NCI-H187 (cell line): ENCODE data around the gene FAM25A.
"Not testable (repeated sequence)": the region's sequence is repeated elsewhere in the genome, so short reads cannot be mapped to it uniquely, and the experiment has no call there.

Source experiments
- DNase-seq, 2 experiments: peaks; one replicate each; lab custom pipeline; 2025; lab: John Stamatoyannopoulos, UW

Gene FAM25A

DNA sequence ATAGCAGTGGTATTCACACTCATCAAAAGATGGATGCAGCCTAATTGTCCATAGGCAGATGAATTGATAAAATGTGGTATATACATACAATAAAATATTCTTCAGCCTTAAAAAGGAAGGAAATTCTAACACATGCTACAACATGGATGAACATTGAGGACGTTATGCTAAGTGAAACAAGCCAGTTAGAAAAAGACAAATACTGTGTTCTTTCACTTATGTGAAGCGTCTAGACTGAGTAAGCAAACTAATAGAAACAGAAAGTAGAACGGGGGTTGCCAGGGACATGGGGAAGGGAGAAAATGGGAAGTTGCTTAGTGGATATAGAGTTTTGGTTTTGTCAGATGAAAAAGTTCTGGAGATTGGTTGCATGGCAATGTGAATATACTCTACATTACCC is 6.6 kb upstream of the FAM25A start:
- DNase-seq, result not testable (repeated sequence)

GRCh38 chr10:87014986-87015716 is 4.9 kb upstream of the FAM25A start:
- DNase-seq, result not testable (repeated sequence)

DNA sequence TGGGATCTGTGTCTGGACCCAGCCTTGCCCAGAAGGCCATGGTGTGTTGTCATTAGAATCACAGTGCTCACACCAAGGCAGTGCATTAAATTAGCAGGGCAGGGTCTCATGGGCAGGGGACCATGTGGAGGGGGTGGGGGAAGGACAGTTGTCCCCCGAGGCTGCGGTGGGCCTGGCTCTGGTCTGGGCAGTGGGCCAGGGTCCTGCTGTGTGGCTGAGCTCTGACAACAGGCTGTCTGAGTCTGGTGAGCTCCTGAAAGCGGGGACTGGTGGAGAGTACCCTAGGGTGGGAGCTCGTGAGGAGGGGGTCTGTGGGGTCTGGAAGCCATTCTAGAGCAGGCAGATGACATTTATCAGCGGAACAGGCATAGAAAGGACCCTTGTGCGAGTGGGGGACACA is 2.0 kb upstream of the FAM25A start:
- not testable (repeated sequence) for DNase-seq

- not testable (repeated sequence) for DNase-seq
Observed at GRCh38 chr10:87019066-87019465, 1.0 kb upstream of the FAM25A start.

DNA sequence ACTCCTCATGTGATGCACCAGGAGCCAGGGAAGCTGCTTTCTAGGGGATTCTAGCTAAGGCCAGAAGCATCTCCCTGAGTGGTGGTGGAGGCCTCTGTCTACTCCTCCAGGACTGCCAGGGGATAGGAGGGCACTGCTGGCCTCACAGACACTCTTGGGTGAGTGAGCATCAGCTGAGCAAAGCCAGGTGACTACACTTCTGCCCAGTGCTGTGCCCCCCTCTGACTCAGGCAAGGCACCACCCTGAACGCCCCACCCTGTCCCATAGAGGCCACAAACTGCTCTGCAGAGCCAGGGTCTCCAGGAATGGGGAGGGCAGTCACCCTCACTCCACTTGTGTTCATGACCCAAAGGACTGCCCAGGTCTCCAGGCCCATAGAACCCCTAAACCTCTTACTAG is 590 bp upstream of the FAM25A start:
- not testable (repeated sequence) for DNase-seq

DNA sequence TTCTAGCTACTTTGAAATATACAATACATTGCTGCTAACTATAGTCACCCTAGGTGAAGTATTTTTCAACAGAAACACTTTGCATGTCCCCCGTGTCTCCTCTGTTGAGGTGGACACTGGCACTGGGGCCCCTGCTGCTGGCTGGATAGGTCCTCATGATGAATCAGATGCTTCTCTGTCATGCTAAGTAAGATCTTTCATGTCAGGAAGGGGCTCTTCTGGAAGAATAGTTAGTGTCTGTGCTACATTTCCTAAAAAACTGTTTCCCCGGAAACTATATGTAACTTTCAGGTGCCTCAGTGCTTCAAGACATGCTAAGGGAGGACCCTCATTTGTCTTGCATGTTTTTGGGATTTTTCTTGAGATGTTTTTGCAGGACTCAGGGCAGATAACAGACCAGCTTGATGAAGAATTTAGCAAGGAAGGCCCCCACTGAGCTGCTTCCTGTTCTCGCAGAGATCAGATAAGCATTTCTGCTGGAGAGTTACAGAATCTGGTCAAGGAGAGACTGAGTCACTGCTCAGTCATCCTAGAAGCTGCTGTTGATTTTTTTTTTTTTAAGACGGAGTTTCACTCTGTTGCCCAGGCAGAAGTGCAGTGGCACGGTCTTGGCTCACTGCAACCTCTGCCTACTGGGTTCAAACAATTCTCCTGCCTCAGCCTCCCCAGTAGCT is 5.3 kb downstream of the FAM25A start:
- DNase-seq, result not testable (repeated sequence)

DNA sequence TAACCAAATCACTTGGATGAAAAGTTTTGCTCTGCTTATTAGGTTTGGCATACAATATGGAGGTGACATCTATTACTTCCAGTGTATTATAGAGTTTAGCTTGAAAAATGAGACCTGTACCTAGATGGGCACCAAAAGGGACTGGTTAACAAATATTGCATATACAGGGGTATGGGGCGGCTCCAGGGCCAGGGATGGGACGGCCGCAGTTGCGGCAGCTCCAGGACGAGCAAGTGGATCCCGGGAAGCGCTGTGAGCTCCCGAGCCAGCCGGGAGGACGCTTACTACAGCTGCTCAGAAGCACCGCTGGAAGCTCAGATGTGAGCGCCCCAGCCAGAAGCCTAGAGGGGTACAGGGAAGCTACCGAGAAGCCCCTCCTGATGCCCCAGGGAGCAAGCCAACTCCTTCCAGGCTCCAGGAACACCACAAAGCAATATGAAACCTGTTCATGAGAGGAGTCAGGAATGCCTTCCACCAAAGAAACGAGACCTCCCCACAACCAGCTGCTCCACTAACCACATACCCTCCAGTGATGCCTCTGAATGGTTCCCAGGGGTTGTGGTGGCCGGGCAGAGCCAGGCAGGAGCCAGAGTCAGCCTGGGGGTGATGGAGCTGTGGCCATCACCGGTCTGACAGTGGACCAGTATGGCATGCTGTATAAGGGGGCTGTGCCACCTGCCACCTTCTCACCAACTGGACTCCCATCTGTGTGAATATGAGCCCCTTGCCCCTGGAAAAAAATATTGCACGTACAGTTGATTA is 6.8 kb downstream of the FAM25A start:
- not testable (repeated sequence) for DNase-seq

DNA sequence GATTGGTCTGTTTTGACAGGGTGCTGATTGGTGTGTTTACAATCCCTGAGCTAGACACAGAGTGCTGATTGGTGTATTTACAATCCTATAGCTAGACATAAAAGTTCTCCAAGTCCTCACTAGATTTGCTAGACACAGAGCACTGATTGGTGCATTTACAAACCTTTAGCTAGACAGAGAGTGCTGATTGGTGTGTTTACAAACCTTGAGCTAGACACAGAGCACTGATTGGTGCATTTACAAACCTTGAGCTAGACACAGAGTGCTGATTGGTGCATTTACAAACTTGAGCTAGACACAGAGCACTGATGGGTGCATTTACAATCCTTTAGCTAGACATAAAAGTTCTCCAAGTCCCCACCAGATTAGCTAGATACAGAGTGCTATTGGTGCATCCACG is 10.3 kb downstream of the FAM25A start:
- not testable (repeated sequence) for DNase-seq

DNA sequence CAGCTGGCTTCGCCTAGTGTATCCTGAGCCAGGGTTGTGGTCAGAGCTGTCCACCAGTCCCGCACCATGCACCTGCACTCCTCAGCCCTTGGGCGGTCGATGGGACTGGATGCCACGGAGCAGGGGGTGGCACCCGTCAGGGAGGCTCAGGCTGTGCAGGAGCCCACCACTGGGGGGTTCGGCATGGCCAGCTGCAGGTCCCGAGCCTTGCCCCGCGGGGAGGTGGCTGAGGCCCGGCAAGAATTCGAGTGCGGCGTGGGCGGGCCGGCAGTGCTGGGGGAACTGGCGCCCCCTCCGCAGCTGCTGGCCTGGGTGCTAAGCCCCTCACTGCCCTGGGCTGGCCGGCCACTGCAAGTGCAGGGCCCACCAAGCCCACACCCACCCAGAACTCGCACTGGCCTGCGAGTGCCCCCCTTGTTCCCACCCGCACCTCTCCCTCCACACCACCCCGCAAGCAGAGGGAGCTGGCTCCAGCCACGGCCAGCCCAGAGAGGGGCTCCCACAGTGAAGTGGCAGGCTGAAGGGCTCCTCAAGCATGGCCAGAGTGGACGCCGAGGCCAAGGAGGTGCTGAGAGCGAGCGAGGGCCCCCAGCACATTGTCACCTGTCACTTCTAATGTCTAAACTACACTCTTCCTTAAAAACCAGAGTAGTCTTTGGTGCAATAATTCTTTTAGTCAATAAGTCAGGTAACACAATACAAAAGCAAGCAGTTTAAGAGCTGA is 11.0 kb downstream of the FAM25A start:
- no peak for DNase-seq

- DNase-seq, result no peak
Observed at GRCh38 chr10:87036623-87037022, 16.5 kb downstream of the FAM25A start.

DNA sequence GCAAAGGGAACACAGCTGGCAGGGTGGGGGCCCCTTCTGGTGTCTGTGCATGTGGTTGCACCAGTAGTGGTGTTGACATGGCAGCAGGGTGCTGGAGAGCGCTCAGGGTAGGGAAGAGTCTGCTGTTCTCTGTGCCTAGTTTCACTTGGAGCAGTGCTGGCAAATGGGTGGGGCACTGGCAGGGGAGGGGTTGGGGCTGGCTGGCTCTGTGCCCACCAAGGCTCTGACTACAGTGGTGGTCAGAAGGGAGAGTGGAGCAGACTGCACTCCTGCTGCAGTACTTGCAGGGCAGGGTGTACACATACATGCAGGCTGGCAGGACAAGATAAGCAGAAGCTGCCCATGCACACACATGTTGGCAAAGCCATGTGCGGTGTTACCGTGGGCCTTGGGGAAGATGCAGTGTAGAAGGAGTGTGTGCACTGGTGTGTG is 18.2 kb downstream of the FAM25A start:
- no peak for DNase-seq

GRCh38 chr10:87038786-87039185 is 18.7 kb downstream of the FAM25A start:
- DNase-seq, result no peak

DNA sequence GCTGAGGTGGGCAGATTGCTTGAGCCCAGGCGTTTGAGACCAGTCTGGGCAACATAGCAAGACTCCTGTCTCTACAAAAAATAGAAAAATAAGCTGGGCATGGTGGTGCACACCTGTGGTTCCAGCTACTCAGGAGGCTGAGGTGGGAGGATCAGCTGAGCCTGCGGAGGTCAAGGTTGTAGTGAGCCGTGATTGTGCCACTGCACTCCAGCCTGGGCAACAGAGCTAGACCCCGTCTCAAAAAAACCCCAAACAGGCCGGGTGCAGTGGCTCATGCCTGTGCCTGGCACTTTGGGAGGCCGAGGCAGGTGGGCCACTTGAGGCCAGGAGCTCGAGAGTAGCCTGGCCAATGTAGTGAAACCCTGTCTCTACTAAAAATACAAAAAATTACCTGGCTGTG is 23.5 kb downstream of the FAM25A start:
- not testable (repeated sequence) for DNase-seq

DNA sequence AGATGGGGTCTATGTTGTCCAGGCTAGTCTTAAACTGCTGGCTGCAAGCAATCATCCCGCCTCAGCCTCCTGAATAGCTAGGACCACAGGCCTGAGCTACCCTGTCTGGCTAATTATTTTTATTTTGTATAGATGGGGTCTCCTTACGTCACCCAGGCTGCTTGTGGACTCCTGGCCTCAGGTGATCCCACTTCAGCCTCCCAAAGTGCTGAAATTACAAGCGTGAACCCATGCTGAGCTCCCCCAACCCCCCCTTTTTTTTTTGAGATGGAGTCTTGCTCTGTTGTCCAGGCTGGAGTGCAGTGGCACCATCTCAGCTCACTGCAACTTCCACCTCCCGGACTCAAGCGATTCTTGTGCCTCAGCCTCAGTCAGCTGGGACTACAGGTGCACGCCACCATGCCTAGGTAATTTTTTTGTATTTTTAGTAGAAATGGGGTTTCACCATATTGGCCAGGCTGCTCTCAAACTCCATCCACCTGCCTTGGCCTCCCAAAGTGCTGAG is 25.4 kb downstream of the FAM25A start:
- DNase-seq, result no peak

- DNase-seq, result no peak
Observed at GRCh38 chr10:87053111-87053510, 33.0 kb downstream of the FAM25A start.

GRCh38 chr10:87053577-87054181 is 33.6 kb downstream of the FAM25A start:
- no peak for DNase-seq

DNA sequence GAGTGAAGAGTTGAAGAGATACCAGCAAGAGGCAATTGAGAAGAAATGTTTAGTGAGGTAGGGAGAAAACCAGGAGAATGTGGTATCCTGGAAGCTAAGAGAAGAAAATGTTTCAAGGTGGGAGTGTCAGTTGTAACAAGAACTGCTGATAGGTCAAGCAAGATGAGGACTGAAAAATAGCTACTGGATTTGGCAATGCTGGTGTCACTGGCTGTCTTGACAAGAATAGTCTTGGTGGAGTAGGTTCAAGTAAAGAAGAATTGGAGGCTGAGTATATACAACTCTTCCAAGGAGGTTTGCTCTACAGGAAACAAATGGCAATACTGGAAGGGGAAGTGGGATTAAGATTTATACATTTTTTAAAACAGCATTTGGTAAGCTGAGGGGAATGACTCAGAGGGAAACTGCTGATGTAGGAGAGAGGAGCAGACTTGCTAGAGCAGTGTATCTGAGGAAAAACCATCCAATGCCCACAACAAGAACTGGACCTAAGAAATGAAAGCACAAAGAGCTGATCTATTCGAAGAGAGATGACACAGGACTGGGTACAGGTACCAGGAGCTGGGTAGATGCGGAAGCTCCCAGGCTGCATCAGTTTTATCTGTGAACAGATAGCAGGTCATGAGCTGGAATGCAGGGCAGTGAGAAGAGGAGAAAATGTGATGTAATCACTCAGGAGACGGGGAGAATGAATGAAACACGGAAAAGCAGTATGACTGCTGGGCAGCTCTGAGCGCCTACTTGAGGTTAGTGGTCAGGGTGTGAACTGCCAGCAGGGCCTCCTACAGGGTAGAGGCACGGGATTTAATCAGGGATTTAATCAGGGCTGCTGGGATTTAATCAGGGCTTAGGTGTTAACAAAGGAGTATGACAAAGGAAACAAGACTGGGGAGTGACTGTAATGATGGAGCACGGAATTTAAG is 34.5 kb downstream of the FAM25A start:
- no peak for DNase-seq

DNA sequence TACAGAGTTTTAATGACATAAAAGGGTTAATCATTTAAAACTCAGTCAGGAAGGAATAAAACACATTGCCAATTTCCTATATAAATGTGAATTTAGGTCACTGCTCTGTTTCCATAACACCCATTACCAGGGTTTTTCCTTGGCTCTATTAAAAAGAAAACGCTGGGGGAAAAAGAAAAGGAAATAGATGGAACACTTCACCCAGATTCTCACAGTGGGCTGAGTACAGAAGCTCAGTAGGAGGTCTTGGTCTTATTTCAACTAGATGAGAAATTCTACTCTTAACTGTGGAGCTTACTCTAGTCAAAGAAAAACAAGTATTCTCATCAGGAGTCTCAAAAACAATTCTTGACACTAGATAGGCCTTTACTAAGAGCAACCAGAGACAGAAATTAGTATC is 38.1 kb downstream of the FAM25A start:
- DNase-seq, result no peak

GRCh38 chr10:87059401-87059800 is 39.3 kb downstream of the FAM25A start:
- DNase-seq, result no peak

- DNase-seq, result no peak
Observed at GRCh38 chr10:87060280-87060928, 40.3 kb downstream of the FAM25A start.
